GM23338 (cell line): ENCODE measurements around the gene ZNF609. TPM values are rescaled to one million over a fixed set of nuclear protein-coding genes. Genes with fewer than 3 reads are reported as not detected.

Source experiments
- ATAC-seq: fragments of 200-7000 bp; cut with Tn5 transposase; 3 replicates; pipeline ENCODE4 v1.9.1; 2020
- DNase-seq: peaks from one replicate; pipeline ENCODE4 v3.0.0-alpha.2; 2015; ENCODE audit warnings: low spot score
- H2AFZ ChIP-seq: fragments of 200-600 bp; sonication (generic); 2 replicates; pipeline ENCODE4 v1.8.0; 2016; ENCODE audit warnings: antibody characterized with exemption, mild to moderate bottlenecking, moderate library complexity
- H3F3A ChIP-seq: fragments of 200-600 bp; sonication (generic); replicated peaks from 2 replicates; pipeline ENCODE4 v1.8.0; 2017; ENCODE audit warnings: antibody characterized with exemption, mixed run types, low read depth
- H3K27ac ChIP-seq: fragments of 200-600 bp; sonication (generic); 2 replicates; pipeline ENCODE4 v1.6.1; 2016; ENCODE audit warnings: low read depth
- H3K27me3 ChIP-seq: fragments of 200-600 bp; sonication (generic); 2 replicates; pipeline ENCODE4 v1.8.0; 2016; ENCODE audit warnings: mild to moderate bottlenecking, mixed run types, moderate library complexity; ENCODE audit not compliant: insufficient read depth
- H3K36me3 ChIP-seq: fragments of 200-600 bp; sonication (generic); 2 replicates; pipeline ENCODE4 v1.8.0; 2016; ENCODE audit warnings: mild to moderate bottlenecking; ENCODE audit not compliant: insufficient read depth
- H3K4me1 ChIP-seq: fragments of 200-600 bp; sonication (generic); 2 replicates; pipeline ENCODE4 v1.8.0; 2016; ENCODE audit warnings: mild to moderate bottlenecking, moderate library complexity; ENCODE audit not compliant: insufficient read depth
- H3K4me2 ChIP-seq: fragments of 200-600 bp; sonication (generic); 2 replicates; pipeline ENCODE4 v1.7.1; 2017; ENCODE audit warnings: mixed run types
- H3K4me3 ChIP-seq: fragments of 200-600 bp; sonication (generic); 2 replicates; pipeline ENCODE4 v1.6.1; 2016; ENCODE audit warnings: mixed run types
- H3K79me2 ChIP-seq: fragments of 200-600 bp; sonication (generic); replicated peaks from 2 replicates; pipeline ENCODE4 v1.8.0; 2017; ENCODE audit warnings: mild to moderate bottlenecking; ENCODE audit not compliant: insufficient read depth
- H3K9me2 ChIP-seq: fragments of 200-600 bp; sonication (generic); 2 replicates; pipeline ENCODE4 v1.8.0; 2017; ENCODE audit not compliant: insufficient read depth
- H4K20me1 ChIP-seq: fragments of 200-600 bp; sonication (generic); replicated peaks from 2 replicates; pipeline ENCODE4 v1.8.0; 2017; ENCODE audit warnings: mild to moderate bottlenecking; ENCODE audit not compliant: insufficient read depth
- H3K27ac Mint-ChIP-seq: 2 replicates; pipeline ENCODE4 v1.8.0; 2020; ENCODE audit warnings: inconsistent platforms, mild to moderate bottlenecking, moderate library complexity, mixed read lengths
- H3K27me3 Mint-ChIP-seq: 3 replicates; pipeline ENCODE4 v1.8.0; 2022; ENCODE audit warnings: low read depth, mild to moderate bottlenecking, moderate library complexity, mixed read lengths, inconsistent platforms; ENCODE audit not compliant: insufficient read depth, poor library complexity
- H3K36me3 Mint-ChIP-seq: 3 replicates; pipeline ENCODE4 v1.8.0; 2021; ENCODE audit warnings: low read depth, mild to moderate bottlenecking, inconsistent platforms, moderate library complexity, mixed read lengths
- H3K4me1 Mint-ChIP-seq: 3 replicates; pipeline ENCODE4 v1.8.0; 2020; ENCODE audit warnings: mild to moderate bottlenecking, inconsistent platforms, mixed read lengths
- H3K4me3 Mint-ChIP-seq: 3 replicates; pipeline ENCODE4 v1.8.0; 2021; ENCODE audit warnings: moderate library complexity, mild to moderate bottlenecking, inconsistent platforms, mixed read lengths
- H3K9me3 Mint-ChIP-seq: 3 replicates; pipeline ENCODE4 v1.8.0; 2020; ENCODE audit warnings: moderate library complexity, mild to moderate bottlenecking, inconsistent platforms, mixed read lengths
- CREB1 ChIP-seq: fragments of 250-450 bp; sonication (Bioruptor Pico); IDR thresholded peaks from 2 replicates; pipeline ENCODE4 v1.5.0; 2020; ENCODE audit warnings: low read depth, mild to moderate bottlenecking, moderate library complexity
- JUNB ChIP-seq: IDR thresholded peaks from one replicate; pipeline ENCODE4 v1.6.1; 2016; ENCODE audit warnings: antibody characterized with exemption; ENCODE audit not compliant: unreplicated experiment
- NANOG ChIP-seq: IDR thresholded peaks from 2 replicates; pipeline ENCODE4 v1.6.1; 2016; ENCODE audit warnings: antibody characterized with exemption, borderline replicate concordance
- POLR2AphosphoS5 ChIP-seq: IDR thresholded peaks from 2 replicates; pipeline ENCODE4 v1.6.1; 2016; ENCODE audit warnings: antibody characterized with exemption, low read depth
- REST ChIP-seq: IDR thresholded peaks from one replicate; pipeline ENCODE4 v1.6.1; 2018; ENCODE audit warnings: antibody characterized with exemption; ENCODE audit not compliant: unreplicated experiment
- STAT1 ChIP-seq: IDR thresholded peaks from one replicate; pipeline ENCODE4 v1.6.1; 2016; ENCODE audit warnings: antibody characterized with exemption; ENCODE audit not compliant: unreplicated experiment
- ZNF114 ChIP-seq: fragments of 250-450 bp; sonication (Bioruptor Pico); IDR thresholded peaks from 2 replicates; pipeline ENCODE4 v1.5.0; 2020; ENCODE audit warnings: mild to moderate bottlenecking, moderate library complexity
- ZNF331 ChIP-seq: fragments of 250-450 bp; sonication (Bioruptor Pico); IDR thresholded peaks from 2 replicates; pipeline ENCODE4 v1.5.0; 2020; ENCODE audit warnings: low read depth, mild to moderate bottlenecking, moderate library complexity
- polyA plus RNA-seq: library from polyadenylated mRNA; unstranded; fragments of >200 nt; fragmentation: Nextera tagmentation; extraction: Ambion mirVana; gene quantifications from 2 replicates; pipeline ENCODE4 v1.2.1, GENCODE V29; 2016
- total RNA-seq: library from RNA; depleted of rRNA; stranded (reverse); fragments of >200 nt; shearing (Covaris generic); gene quantifications from 2 replicates; pipeline ENCODE4 v1.2.3, GENCODE V29; 2014
- TF ChIP-seq, protein P1 (sequence below), 2 experiments: fragments of 200-600 bp in 1 of 2; sonication (generic) in 1 of 2; conservative IDR thresholded peaks; 2 replicates each; pipeline versions ENCODE4 v1.5.1 to v1.6.1; 2016 to 2017; ENCODE audit warnings: antibody characterized with exemption in 2 of 2, low read depth in 2 of 2, mild to moderate bottlenecking in 2 of 2, moderate library complexity in 1 of 2

Gene ZNF609
- total and polyA plus RNA-seq, 2 experiments from 2014 or later: 26.4 to 40.2 TPM

DNA sequence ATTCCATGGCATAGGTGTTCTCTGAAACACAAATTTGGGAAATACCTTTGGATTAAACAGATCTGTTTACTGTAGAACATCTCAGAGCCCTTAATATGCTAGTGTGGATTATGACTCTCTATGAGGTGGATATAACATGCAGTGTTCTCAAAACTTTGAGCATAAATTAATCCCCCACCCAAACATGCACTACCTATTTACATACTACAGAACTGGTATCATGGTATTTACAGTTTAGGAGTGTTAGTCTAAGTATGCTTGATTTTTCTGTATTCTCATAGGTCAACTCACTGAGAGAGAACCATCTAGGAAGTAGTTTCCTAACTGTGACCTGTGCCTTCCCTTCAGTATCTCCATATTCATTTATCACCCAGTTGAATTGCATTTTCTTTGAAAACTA lies 30.9 kb upstream of the ZNF609 start (continued):
- TF ChIP-seq ZNF331 (no peak), ZNF114 (no peak), STAT1 (no peak), JUNB (no peak), CREB1 (CRISPR knock-in tag) (no peak)
- TF ChIP-seq, protein P1, sequence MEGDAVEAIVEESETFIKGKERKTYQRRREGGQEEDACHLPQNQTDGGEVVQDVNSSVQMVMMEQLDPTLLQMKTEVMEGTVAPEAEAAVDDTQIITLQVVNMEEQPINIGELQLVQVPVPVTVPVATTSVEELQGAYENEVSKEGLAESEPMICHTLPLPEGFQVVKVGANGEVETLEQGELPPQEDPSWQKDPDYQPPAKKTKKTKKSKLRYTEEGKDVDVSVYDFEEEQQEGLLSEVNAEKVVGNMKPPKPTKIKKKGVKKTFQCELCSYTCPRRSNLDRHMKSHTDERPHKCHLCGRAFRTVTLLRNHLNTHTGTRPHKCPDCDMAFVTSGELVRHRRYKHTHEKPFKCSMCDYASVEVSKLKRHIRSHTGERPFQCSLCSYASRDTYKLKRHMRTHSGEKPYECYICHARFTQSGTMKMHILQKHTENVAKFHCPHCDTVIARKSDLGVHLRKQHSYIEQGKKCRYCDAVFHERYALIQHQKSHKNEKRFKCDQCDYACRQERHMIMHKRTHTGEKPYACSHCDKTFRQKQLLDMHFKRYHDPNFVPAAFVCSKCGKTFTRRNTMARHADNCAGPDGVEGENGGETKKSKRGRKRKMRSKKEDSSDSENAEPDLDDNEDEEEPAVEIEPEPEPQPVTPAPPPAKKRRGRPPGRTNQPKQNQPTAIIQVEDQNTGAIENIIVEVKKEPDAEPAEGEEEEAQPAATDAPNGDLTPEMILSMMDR (conservative IDR thresholded peaks at IDR 0.05; ENCODE audit: low read depth in 2 of 2): no peak

DNA sequence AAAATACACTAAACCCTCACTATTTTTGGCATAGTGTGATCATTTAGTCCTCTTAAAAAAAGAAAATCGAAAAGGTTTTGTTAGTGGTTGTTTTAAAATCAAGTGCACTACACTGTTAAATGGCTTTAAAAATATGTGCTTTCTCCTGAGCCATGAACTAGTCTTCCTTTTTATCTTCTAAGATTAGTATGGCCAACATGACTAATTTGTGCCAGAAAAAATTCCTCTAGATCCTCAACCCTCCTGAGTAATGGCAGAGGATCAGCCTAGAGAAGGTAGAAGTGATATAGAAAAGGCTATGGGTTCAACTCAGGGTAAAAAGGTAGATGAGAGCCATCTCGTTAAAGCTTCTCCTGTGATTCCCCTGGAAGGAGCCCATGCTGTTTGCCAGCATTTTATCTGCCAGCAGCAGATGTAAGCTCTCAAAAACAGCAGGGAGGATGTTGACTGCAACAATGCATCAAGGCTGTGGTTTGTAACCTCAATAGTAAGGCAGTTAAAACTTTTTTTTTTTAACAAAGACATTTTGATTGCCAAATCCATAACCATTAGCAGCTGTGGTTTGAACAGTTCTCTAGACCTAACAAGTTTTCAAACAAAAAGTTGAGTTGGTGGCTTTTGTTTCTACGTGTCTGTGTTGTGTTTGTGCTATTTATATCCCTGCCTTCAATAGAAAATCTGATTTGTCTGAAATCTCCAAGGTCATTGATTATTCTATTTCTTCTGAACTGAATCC lies 30.2 kb upstream of the ZNF609 start:
- no peak overlapping the region for H3K4me3 ChIP-seq
- H3K9me2 ChIP-seq: no peaks in the 10 kb centered on the region
- no peaks in the 10 kb centered on the region for H3F3A ChIP-seq
- DNase-seq (peak; percentile 88), ATAC-seq (peak; percentile 98)
- H3K79me2 ChIP-seq: no peaks in the 10 kb centered on the region
- Mint-ChIP-seq H3K27me3 (peaks cover 5% of the 10 kb centered on the region), H3K4me3 (0 out of 3 replicates have a peak overlapping the region, but pooled peaks have one; percentile 11), H3K9me3 (no peaks in the 10 kb centered on the region), H3K36me3 (peaks cover 10% of the 10 kb centered on the region; the same call in 2 of the 3 replicates), H3K4me1 (peaks cover 15% of the 10 kb centered on the region), H3K27ac (no peak overlapping the region)
- no peaks in the 10 kb centered on the region for H4K20me1 ChIP-seq
- peak overlapping the region; percentile 10 for H3K4me2 ChIP-seq
- no peak for TF ChIP-seq POLR2AphosphoS5
- no peak for TF ChIP-seq ZNF331
- TF ChIP-seq CREB1 (CRISPR knock-in tag): 0 out of 2 replicates have a peak, but pooled peaks have one; percentile 17
- peak; percentile 96 for TF ChIP-seq NANOG
- TF ChIP-seq, protein P1 (conservative IDR thresholded peaks at IDR 0.05; ENCODE audit: low read depth in 2 of 2): no peak
- no peak for TF ChIP-seq REST
- H3K27ac ChIP-seq: no peak overlapping the region
- no peak overlapping the region for H2AFZ ChIP-seq
- H3K27me3 ChIP-seq: peaks cover 13% of the 10 kb centered on the region; the same call in 1 of the 2 replicates
- no peaks in the 10 kb centered on the region for H3K36me3 ChIP-seq
- H3K4me1 ChIP-seq: peaks cover 14% of the 10 kb centered on the region
